GM23338 (cell line): ENCODE measurements around the gene KAZN.

Experiments
- CREB1 ChIP-seq: fragments of 250-450 bp; sonication (Bioruptor Pico); IDR thresholded peaks from 2 replicates; pipeline ENCODE4 v1.5.0; 2020; ENCODE audit warnings: low read depth, mild to moderate bottlenecking, moderate library complexity
- CTCF ChIP-seq, 2 experiments: fragments of 200-600 bp in 1 of 2; sonication (generic) in 1 of 2; conservative IDR thresholded peaks; 2 replicates each; pipeline versions ENCODE4 v1.5.1 to v1.6.1; 2016 to 2017; ENCODE audit warnings: antibody characterized with exemption in 2 of 2, low read depth in 2 of 2, mild to moderate bottlenecking in 2 of 2, moderate library complexity in 1 of 2
- EZH2 ChIP-seq: fragments of 200-600 bp; sonication (generic); IDR thresholded peaks from one replicate; pipeline ENCODE4 v1.8.0; 2017; ENCODE audit warnings: antibody characterized with exemption, mild to moderate bottlenecking, low read depth; ENCODE audit not compliant: unreplicated experiment
- EZH2phosphoT487 ChIP-seq: fragments of 200-600 bp; sonication (generic); IDR thresholded peaks from one replicate; pipeline ENCODE4 v1.8.1; 2018; ENCODE audit warnings: antibody characterized with exemption; ENCODE audit not compliant: unreplicated experiment
- JUNB ChIP-seq: IDR thresholded peaks from one replicate; pipeline ENCODE4 v1.6.1; 2016; ENCODE audit warnings: antibody characterized with exemption; ENCODE audit not compliant: unreplicated experiment
- NANOG ChIP-seq: IDR thresholded peaks from 2 replicates; pipeline ENCODE4 v1.6.1; 2016; ENCODE audit warnings: antibody characterized with exemption, borderline replicate concordance
- POLR2AphosphoS5 ChIP-seq: IDR thresholded peaks from 2 replicates; pipeline ENCODE4 v1.6.1; 2016; ENCODE audit warnings: antibody characterized with exemption, low read depth
- REST ChIP-seq: IDR thresholded peaks from one replicate; pipeline ENCODE4 v1.6.1; 2018; ENCODE audit warnings: antibody characterized with exemption; ENCODE audit not compliant: unreplicated experiment
- STAT1 ChIP-seq: IDR thresholded peaks from one replicate; pipeline ENCODE4 v1.6.1; 2016; ENCODE audit warnings: antibody characterized with exemption; ENCODE audit not compliant: unreplicated experiment
- ZNF114 ChIP-seq: fragments of 250-450 bp; sonication (Bioruptor Pico); IDR thresholded peaks from 2 replicates; pipeline ENCODE4 v1.5.0; 2020; ENCODE audit warnings: mild to moderate bottlenecking, moderate library complexity
- ZNF331 ChIP-seq: fragments of 250-450 bp; sonication (Bioruptor Pico); IDR thresholded peaks from 2 replicates; pipeline ENCODE4 v1.5.0; 2020; ENCODE audit warnings: low read depth, mild to moderate bottlenecking, moderate library complexity
- TF ChIP-seq, protein P1 (sequence below): IDR thresholded peaks from 2 replicates; pipeline ENCODE4 v1.6.1; 2016; ENCODE audit warnings: antibody characterized with exemption
- TF ChIP-seq, protein P2 (sequence below): fragments of 250-450 bp; sonication (Bioruptor Pico); IDR thresholded peaks from 2 replicates; pipeline ENCODE4 v1.5.0; 2020; ENCODE audit warnings: mild to moderate bottlenecking, moderate library complexity

DNA sequence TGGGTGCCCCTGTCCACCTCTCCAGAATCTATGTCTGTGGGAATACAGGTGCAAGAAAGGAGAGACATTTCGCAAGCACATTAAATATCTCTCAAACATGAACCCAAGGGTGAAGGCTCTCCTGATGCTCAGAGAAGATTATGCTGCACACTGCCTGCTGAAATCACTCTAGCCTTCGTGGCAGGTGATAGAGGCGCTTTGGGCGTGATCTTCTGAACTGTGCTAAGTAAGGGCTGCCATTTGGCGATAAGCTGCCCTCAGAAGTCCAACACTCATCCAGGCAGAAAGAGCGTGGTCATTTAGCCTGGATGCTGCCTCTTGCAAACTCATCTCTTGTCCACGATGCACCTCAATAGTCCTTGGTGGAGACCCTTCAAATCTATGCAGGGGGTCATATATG, 241.9 kb downstream of the KAZN start:
- no peak for TF ChIP-seq CTCF (conservative IDR thresholded peaks at IDR 0.05; ENCODE audit: low read depth in 2 of 2)
- TF ChIP-seq POLR2AphosphoS5 = no peak
- TF ChIP-seq JUNB = no peak
- no peak for TF ChIP-seq EZH2
- no peak for TF ChIP-seq EZH2phosphoT487
- TF ChIP-seq, protein P1, sequence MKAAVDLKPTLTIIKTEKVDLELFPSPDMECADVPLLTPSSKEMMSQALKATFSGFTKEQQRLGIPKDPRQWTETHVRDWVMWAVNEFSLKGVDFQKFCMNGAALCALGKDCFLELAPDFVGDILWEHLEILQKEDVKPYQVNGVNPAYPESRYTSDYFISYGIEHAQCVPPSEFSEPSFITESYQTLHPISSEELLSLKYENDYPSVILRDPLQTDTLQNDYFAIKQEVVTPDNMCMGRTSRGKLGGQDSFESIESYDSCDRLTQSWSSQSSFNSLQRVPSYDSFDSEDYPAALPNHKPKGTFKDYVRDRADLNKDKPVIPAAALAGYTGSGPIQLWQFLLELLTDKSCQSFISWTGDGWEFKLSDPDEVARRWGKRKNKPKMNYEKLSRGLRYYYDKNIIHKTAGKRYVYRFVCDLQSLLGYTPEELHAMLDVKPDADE = no peak
- TF ChIP-seq REST = no peak
- TF ChIP-seq ZNF331 (CRISPR knock-in tag) = no peak
- TF ChIP-seq STAT1 = no peak
- no peak for TF ChIP-seq ZNF114 (CRISPR knock-in tag)
- TF ChIP-seq, protein P2, sequence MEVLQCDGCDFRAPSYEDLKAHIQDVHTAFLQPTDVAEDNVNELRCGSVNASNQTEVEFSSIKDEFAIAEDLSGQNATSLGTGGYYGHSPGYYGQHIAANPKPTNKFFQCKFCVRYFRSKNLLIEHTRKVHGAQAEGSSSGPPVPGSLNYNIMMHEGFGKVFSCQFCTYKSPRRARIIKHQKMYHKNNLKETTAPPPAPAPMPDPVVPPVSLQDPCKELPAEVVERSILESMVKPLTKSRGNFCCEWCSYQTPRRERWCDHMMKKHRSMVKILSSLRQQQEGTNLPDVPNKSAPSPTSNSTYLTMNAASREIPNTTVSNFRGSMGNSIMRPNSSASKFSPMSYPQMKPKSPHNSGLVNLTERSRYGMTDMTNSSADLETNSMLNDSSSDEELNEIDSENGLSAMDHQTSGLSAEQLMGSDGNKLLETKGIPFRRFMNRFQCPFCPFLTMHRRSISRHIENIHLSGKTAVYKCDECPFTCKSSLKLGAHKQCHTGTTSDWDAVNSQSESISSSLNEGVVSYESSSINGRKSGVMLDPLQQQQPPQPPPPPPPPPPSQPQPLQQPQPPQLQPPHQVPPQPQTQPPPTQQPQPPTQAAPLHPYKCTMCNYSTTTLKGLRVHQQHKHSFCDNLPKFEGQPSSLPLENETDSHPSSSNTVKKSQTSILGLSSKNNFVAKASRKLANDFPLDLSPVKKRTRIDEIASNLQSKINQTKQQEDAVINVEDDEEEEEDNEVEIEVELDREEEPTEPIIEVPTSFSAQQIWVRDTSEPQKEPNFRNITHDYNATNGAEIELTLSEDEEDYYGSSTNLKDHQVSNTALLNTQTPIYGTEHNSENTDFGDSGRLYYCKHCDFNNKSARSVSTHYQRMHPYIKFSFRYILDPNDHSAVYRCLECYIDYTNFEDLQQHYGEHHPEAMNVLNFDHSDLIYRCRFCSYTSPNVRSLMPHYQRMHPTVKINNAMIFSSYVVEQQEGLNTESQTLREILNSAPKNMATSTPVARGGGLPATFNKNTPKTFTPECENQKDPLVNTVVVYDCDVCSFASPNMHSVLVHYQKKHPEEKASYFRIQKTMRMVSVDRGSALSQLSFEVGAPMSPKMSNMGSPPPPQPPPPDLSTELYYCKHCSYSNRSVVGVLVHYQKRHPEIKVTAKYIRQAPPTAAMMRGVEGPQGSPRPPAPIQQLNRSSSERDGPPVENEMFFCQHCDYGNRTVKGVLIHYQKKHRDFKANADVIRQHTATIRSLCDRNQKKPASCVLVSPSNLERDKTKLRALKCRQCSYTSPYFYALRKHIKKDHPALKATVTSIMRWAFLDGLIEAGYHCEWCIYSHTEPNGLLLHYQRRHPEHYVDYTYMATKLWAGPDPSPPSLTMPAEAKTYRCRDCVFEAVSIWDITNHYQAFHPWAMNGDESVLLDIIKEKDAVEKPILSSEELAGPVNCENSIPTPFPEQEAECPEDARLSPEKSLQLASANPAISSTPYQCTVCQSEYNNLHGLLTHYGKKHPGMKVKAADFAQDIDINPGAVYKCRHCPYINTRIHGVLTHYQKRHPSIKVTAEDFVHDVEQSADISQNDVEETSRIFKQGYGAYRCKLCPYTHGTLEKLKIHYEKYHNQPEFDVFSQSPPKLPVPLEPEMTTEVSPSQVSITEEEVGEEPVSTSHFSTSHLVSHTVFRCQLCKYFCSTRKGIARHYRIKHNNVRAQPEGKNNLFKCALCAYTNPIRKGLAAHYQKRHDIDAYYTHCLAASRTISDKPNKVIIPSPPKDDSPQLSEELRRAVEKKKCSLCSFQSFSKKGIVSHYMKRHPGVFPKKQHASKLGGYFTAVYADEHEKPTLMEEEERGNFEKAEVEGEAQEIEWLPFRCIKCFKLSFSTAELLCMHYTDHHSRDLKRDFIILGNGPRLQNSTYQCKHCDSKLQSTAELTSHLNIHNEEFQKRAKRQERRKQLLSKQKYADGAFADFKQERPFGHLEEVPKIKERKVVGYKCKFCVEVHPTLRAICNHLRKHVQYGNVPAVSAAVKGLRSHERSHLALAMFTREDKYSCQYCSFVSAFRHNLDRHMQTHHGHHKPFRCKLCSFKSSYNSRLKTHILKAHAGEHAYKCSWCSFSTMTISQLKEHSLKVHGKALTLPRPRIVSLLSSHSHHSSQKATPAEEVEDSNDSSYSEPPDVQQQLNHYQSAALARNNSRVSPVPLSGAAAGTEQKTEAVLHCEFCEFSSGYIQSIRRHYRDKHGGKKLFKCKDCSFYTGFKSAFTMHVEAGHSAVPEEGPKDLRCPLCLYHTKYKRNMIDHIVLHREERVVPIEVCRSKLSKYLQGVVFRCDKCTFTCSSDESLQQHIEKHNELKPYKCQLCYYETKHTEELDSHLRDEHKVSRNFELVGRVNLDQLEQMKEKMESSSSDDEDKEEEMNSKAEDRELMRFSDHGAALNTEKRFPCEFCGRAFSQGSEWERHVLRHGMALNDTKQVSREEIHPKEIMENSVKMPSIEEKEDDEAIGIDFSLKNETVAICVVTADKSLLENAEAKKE (CRISPR knock-in tag) = no peak
- no peak for TF ChIP-seq CREB1 (CRISPR knock-in tag)
- no peak for TF ChIP-seq NANOG
